HG02938 (cell line): ENCODE data around the gene MYBPC1.
"Not testable (repeated sequence)": the region's sequence is repeated elsewhere in the genome, so short reads cannot be mapped to it uniquely, and the experiment has no call there.

Experiments
- ATAC-seq: cut with Tn5 transposase; IDR thresholded peaks from one replicate; pipeline ENCODE4 v1.9.1; 2021; ENCODE audit warnings: mild to moderate bottlenecking, moderate library complexity; ENCODE audit not compliant: unreplicated experiment

The MYBPC1 gene

DNA sequence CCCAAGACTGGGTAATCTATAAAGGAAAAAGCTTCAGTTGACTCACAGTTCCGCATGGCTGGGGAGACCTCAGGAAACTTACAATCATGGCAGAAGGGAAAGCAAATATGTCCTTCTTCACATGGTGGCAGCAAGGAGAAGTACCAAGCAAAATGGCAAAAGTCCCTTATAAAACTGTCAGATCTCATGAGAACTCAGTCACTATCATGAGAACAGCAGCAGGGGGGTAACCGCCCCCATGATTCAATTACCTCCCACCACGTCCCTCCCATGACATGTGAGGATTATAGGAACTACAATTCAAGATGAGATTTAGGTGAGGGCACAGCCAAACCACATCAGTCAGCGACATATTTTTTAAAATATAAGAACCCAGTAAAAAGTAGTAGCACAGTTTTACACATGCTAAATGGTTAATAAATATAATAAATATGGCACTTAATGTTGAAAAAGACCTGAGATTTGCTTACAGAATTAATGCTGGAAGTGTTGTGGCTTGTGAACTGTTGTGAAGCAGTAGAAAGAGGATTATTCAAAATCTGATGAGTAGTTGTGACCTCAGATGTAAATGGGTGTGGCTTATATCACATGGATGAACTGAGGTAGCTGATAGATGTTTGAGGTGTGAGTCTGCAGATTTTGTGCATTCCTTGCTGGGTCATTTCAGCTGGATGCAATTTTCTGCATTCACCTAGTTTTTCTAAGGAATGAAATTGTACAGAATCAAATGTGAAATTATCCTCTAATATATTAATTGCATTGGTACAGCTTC, 55.8 kb downstream of the MYBPC1 start:
- no peak for ATAC-seq

DNA sequence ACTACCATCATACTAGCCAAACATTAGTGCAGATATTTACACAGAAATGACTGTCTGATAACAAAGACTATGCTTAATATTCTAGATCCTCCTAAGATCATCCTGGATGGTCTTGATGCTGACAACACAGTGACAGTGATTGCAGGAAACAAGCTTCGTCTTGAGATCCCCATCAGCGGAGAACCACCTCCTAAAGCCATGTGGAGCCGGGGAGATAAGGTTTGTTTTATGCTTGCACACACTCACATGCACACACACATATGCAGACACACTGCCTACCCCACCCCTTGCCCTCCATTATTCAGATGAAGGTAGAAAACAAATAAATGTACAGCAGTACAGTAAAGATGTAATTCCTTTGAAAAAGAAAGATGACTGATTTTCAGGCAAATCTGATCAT, 58.3 kb downstream of the MYBPC1 start:
- no peak for ATAC-seq

DNA sequence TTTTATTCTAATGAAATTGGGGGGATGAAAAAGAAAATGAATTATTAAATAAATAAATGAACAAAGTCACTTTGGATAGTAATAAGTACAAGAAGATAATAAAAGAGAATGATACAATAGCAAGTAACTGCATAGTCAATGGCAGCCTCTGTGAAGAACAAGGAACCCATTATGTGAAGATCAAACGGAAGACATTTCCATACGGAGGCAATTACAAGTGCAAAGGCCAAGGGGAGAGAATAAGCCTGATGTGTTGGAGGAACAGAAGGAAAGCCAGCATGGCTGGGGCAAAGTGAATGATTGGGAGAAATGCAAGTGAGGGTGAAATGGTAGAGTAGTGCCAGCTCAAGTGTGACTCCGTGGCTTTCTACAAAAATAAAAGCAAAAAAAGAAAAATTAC, 58.7 kb downstream of the MYBPC1 start:
- ATAC-seq = no peak

DNA sequence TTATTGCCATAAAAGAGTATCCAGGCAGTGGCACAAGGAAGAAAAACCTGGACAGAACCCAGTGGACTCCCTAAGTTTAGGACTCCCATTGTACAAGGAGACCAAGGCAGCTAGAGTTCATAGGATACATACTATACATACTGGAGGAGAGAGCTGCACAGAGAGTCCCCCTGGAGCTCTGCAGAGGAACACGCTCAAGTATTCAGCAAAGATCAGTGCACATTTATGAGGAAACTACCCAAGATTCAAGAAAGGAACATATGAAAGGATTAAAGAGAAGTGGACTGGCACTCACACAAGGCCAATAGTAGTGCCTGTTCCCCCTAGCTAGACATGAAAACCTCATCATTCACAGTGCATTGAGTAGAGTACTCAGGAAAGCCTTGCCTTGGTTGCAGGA, 59.7 kb downstream of the MYBPC1 start:
- ATAC-seq = no peak

DNA sequence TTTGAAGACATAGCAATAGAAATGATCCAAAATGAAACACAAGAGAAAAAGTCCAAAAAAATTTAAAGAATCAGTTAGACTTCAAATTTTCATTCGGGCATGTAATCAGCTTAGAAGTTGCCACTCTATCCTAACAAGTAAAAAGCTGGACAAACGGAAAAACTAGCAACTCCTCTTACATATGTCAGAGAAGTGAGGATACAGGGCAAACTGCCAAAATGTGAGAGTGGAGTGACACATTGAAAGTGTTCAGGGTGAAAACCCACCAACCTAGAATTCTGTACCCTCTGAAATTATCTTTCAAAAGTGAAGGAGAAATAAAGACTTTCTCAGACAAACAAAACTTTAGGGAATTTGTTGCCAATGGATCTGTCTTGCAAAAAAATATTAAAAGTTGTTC, 60.6 kb downstream of the MYBPC1 start:
- ATAC-seq = no peak

DNA sequence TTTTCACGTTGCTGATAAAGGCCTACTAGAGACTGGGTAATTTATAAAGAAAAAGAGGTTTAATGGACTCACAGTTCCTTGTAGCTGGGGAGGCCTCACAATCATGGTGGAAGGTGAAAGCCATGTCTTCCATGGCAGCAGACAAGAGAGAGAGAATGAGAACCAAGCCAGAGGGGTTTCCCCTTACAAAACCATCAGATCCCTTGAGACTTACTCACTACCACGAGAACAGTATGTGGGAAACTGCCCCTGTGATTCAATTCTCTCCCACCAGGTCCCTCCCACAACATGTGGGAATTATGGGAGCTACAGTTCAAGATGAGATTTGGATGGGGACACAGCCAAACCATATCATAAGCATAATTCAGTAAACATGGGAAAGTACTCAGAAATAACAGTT, 65.9 kb downstream of the MYBPC1 start:
- ATAC-seq = not testable (repeated sequence)

DNA sequence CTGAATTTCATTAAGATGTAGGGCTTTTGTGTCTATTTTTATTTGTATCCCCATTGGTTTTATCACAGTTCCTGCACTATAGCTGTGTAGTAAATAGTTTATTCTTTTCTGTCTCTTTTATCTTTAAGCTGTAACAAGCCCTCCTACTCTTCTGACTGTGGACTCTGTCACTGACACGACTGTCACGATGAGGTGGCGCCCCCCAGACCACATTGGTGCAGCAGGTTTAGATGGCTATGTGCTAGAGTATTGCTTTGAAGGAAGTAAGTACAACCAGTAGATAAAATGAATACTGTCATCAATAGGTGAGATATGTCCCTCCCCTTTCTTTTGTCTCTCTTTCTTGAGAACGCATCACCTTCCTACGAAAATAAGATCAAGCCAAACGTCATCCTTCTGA, 68.5 kb downstream of the MYBPC1 start:
- no peak for ATAC-seq

DNA sequence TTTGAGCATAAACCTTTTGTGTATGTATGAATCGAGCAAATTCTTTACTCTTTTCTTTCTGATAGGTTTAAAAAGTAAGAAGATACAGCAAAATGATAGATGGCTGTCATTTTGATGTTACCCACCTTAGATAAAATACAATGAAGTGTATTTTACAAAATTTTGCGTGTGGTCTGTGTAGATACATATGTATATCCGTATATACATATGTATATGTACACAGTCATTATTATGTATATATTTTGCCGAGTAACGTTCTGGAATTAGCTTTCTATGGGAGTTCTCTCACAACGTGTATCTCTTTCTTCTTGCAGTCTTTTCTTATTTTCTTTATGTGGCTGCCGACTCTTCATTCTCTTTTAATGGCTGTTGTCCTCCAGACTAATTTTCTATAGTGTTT, 70.2 kb downstream of the MYBPC1 start:
- no peak for ATAC-seq

DNA sequence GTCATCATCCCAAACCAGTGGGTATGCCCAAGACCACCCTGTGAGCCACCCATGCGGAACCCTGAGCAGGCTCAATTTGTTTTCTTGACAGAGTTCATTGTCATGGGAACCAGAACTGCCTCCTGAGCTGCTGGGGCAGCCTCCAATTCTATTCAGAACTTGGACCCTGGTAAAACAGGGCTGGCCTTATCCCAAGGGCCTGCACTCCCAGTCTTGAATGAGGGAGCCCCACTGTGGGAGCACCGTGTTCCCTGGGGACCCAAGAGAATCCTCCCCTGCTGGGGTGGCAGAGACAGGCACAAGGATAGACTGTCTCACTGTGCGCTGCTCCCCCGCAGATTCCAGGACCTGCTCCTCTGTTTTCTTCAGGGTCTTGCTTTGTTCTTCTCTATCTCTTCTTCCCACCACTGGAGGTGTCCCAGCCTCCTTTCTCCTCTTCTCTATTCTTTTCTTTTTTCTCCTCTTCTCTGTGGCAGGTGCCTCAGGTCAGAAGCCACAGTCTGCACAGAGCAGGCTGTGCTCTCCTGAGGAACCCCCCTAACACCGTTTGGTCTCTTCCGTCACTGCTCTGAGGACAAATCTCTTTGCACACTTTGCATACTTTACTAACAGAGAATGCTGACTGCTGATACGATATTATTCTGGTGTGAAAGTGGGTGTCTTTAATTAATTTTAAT, 71.4 kb downstream of the MYBPC1 start:
- ATAC-seq = no peak

DNA sequence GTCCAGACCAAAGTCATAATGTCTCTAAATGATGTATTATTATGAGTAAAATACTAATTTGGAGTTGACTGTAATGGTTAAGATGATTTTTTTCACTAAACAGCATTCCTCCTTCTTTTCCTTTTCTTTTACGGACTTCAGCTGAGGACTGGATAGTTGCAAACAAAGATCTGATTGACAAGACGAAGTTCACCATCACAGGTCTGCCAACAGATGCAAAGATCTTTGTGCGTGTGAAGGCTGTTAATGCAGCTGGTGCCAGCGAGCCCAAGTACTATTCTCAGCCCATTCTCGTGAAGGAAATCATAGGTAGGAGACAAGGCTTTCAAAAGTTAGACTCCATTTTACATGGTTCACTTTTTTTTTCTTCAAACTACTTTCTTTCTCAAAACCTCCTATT, 72.8 kb downstream of the MYBPC1 start:
- no peak for ATAC-seq

DNA sequence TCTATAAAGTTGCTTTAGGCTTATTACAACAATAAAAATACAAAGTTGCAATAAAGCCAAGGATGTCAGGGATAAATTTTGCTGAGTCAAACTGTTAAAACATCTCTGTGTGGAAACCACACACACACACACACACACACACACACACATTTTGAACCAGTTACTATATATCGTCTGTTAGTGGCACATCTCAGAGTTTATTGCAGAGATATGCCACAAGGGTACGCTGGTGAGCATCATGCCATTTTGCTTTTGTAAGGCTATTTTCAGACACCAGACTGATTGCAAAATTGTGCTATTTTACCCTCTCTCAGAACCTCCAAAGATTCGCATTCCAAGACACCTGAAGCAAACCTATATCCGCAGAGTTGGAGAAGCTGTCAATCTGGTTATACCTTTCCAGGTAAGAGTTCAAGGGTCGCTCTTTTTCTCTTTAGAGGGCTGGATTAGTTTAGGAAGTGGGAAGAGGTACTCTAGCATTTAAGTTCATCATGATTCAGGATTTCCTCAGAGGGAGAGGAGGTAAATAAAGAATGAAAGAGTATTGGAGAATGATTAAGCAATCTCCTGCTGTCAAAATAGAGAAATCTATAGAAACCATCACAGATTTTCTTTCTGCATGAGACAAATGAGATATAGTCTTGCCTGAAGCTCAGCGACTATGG, 75.4 kb downstream of the MYBPC1 start:
- ATAC-seq = no peak

DNA sequence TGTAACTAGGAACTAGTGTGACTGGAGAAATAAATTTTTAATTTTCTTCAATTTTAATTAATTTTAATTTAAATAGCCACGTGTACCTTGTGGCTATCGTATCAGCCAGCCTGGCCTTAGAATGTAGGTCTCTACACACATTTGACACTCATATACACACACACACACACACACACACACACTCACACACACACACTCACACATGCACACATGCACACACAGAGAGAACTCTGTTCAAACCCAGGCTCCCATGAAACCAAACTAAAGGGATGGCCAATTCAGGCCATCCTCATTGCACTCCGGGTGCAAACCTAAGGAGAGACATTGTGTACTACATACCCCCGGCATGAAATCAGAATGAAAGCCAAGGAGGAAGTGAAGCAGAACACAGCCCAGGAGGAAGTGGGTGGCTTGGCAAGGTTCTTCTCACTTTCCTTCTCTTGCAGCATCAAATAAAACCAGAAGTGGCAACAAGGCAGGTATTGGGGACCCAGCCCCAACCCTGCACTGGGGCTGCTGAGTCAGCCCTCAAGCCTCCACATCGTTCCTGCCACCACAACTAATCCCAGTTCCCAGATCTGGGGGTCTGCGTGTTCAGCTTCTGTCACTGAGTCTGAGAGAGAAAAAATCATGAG, 76.5 kb downstream of the MYBPC1 start:
- ATAC-seq = peak; percentile 84

DNA sequence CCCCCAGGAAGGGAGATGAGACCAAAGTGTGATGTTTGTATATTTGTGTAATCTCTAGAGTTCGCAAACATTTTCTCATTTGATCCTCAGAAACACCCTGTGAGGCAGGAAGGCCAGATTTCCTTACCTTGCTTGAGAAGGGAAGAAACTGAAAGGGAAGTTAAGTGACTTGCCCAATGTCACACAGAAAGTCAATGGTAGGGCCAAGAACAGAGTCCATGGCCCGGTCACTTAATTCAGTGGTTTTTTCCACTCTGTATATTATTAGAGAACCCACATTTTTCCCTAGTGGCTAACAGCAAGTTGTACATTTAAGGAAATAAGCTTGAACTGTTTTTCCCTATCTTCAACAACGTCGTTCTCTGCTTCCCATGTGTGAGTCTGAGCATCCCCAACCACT, 77.1 kb downstream of the MYBPC1 start:
- ATAC-seq = no peak

DNA sequence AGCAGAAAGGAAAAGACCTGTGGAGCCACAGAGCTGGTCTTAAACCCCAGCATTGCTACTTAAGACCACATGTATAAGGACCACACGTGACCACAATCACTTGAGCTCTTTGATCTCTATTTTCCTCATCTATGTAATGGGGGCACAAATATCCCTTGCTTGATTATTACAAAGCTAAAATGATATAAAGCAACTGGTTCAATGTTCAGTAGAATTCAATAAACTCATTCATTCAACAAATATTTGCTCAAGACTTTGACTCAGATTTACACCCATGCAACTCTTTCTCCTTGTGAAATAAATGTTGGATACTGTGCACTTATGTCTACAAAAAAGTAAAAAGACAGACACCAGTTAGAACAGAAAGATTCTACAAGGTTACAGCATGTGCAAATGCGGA, 80.8 kb downstream of the MYBPC1 start:
- no peak for ATAC-seq

DNA sequence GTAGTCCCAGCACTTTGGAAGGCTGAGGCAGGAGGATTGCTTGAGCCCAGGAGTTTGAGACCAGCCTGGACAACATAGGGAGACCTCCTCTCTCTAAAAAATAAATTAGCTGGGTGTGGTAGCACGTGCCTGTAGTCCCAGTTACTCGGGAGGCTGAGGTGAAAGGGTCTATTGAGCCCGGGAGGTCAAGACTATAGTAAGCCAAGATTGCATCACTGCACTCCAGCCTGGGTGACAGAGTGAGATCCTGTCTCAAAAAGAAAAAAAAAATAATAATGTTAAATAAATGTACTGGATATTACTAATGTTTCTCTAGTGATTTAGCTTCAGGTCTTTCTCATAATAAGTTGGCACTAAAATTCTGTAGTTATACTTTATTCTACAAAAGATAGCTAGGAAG, 81.7 kb downstream of the MYBPC1 start:
- not testable (repeated sequence) for ATAC-seq

DNA sequence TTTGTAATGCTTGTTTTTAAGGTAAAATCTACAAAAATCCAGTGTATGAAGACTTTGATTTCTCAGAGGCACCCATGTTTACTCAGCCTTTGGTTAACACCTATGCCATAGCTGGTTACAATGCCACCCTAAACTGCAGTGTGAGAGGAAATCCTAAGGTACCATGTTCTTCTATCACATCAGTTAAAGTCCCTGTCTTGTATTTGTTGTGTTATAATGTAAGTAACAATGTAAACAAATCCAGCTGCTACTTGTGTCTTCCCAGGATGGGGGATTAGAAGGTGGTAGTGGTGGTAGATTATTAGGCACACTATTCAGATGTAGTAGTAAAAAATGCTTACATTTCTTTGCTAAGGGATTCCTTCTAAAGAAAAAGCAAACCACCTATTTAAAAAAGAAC, 83.3 kb downstream of the MYBPC1 start:
- no peak for ATAC-seq

DNA sequence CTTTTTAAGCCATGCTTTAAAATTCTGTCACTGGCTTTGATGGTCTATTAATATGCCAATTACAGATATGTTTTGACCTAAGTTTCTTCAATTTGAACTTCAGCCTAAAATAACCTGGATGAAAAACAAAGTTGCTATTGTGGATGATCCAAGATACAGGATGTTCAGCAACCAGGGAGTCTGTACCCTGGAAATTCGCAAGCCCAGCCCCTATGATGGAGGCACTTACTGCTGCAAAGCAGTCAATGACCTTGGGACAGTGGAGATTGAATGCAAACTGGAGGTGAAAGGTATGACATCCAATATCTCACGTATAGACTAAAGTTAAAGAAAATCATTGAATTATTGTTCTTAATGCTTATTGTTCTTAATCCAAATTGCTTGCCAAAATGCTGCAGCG, 85.5 kb downstream of the MYBPC1 start:
- no peak for ATAC-seq

DNA sequence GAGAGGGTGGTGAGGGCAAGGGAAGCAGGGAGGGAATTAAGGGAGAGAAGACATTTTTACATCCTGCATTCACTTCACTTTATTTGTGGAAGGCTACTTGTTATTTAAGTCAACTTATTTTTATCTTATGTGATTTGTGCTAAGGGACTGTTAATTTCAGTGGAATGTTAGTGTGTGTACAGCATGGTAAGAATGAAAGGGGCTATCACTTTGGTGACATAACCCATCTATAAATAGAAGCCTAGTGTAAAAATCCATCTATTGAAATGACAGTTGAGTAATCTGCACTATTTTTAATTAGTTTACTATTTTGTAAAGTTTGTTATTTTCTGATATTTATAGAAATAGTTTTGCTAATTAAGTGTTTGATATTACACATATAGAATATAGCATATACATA, 85.9 kb downstream of the MYBPC1 start:
- ATAC-seq = no peak

DNA sequence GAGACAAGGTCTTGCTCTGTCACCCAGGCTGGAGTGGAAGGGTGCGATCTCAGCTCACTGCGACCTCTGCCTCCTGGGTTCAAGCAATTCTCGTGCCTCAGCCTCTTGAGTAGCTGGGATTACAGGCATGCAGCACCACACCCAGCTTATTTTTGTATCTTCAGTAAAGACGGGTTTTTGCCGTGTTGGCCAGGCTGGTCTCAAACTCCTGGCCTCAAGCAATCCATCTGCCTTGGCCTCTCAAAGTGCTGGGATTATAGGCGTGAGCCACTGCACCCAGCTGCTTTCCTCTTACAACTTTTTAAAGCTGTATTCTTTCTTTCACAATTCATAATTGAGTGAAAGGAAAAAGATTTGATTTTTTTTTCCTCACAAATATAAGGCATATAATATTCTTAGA, 86.9 kb downstream of the MYBPC1 start:
- not testable (repeated sequence) for ATAC-seq

DNA sequence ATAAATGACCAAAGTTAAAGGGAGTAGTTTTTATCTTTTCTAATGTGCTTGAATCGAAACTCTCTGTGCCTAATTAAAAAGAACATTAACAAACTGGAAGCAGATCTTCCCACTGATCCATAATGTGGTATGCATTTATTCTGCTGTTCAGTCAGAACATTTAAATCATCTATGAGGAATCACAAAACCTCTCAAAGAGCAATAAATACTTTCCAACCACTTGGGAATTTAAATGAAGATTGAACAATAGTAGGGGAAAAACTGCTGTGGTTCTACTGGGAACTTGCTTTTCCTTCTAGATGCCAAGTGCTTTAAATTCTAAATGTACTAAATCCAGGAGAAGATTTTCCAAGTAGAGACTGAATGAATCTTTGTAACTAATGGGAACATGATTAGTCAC, 90.3 kb downstream of the MYBPC1 start:
- ATAC-seq = no peak

DNA sequence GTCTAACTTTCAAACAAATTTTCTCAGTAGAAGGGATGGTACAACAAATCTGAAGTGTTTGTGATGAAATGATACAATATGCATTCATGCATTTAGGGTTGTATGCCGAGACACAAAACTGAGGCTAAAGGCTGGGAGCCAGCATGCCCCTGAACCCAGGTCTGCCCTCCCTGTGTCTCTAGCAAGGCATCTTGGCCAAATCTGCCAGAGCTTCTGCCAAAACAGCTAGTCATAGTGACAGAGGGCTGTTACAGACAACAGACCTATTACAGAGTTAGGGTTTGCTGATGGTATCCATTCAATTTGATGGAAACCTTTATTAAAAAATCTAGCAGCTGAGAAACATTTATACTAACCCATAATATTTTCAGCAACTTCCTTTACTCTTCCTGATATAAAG, 91.4 kb downstream of the MYBPC1 start:
- no peak for ATAC-seq
